ENCODE measurements around the gene GRIK2. TPM values are rescaled to one million over a fixed set of nuclear protein-coding genes. Genes with fewer than 3 reads are reported as not detected.

GRIK2 gene
- total and polyA plus RNA-seq, 2 donors, result 1.7 to 32.3 TPM

DNA sequence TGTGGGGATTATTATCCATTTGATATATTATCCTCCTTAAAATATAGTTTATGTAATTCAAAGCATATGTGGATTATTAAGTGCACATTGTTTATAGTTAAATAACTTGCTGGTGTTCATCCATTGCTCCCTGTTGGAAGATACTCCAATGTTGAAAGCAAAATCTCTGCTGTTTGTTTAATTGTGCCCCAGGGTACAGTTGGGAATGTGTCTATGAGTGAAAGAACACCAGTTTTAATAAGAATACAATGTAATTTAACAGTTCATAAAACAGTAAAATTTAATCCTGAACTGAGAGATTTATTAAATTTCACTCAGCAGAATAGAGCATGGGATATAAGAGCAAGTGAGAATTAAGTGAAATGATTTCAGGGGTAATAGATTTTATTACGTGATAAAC lies 364.9 kb downstream of the GRIK2 start:
- Histone ChIP-seq H3K27ac (ENCODE audit: low read depth) (no peak overlapping the region), H3K4me3 (ENCODE audit: low read depth, low read length) (no peak overlapping the region), H3K36me3 (ENCODE audit: insufficient read depth) (no peaks in the 10 kb centered on the region), H3K4me1 (ENCODE audit: insufficient read depth) (no peaks in the 10 kb centered on the region)
- no peak for DNase-seq (ENCODE audit: extremely low spot score)
- WGBS, result 63% methylated on average over 1 of the region's 1 CpG

DNA sequence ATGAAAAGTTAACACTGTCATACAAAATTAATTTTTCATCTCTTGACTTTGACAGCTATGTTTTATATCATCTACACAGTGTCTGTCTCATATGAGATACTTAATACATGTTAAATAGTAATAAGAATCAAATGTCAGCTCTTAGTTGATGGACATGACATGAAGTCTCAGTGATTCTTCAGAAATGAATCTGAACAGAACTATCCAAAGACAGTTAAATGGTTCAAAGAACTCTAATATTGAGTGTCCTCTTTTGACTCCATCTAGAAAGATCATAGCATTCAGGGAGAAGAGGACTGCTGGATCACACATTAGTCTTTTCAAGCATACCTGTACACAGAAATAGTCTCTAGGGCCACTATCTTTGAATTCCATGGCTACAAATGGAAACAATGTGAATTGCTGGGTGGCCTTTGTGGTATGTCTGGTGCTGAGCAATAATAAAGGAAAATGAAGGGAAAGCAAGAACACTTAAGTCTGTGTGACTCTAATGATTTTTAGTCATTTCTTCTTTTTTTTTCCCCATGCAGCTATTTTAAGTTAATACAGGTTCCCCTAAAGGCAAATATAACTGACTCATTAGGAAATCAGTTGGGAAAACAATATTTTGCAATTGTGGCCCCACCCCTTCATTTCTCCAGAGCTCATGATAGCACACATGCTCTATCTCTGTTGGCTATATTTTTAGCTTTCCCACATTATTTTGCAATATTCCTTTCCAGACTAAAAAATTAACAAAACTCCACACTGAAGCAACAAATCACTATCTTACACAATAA lies 367.5 kb downstream of the GRIK2 start:
- no peak overlapping the region for H3K27ac ChIP-seq (ENCODE audit: low read depth)
- no peaks in the 10 kb centered on the region for H3K4me1 ChIP-seq (ENCODE audit: insufficient read depth)
- no peak for DNase-seq (ENCODE audit: extremely low spot score)
- H3K4me3 ChIP-seq (ENCODE audit: low read depth, low read length), result no peak overlapping the region
- H3K36me3 ChIP-seq (ENCODE audit: insufficient read depth), result no peaks in the 10 kb centered on the region

DNA sequence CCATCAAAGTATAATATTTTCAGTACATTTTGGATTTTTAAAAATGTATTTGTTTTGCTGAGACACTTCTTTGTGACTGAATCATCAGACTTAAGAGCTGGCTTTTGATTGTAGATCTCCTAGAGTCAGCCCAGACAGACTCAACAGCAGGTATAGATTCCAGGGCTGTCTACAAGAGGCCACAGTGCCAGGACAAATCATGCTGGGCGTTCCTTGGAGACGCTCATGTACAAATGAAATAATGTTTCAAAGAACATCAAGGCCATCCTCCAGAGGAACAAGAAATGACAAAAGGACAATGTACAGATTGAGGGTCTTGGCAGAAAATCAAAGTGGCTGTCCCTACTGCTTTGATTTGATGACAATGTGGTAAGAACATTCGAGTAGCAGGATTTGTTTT lies 369.3 kb downstream of the GRIK2 start:
- no peak for DNase-seq (ENCODE audit: extremely low spot score)
- Histone ChIP-seq H3K36me3 (ENCODE audit: insufficient read depth) (no peaks in the 10 kb centered on the region), H3K4me1 (ENCODE audit: insufficient read depth) (no peaks in the 10 kb centered on the region), H3K4me3 (ENCODE audit: low read depth, low read length) (no peak overlapping the region), H3K27ac (ENCODE audit: low read depth) (no peak overlapping the region)
- 76% methylated on average over 3 of the region's 3 CpGs for WGBS

DNA sequence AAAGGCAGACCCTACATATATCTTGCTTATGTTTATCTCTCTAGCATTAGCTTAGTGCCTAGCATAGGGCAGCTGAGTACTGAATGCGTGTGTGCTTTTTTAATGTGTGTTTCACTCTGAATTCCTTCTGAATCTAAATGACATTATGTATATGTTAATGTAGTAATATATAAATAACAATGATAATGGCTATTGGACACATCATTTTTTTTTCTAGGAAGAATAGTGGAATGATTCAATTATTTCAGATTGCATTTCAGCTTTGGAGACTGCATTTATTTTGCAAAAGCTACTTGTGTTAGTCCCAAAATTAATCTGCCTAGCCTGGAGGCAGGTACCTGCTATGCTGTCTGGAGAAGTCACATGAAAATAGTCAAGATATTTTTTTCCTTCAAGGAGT lies 371.8 kb downstream of the GRIK2 start:
- no peaks in the 10 kb centered on the region for H3K4me1 ChIP-seq (ENCODE audit: insufficient read depth)
- no peak overlapping the region for H3K27ac ChIP-seq (ENCODE audit: low read depth)
- 86% methylated on average over 1 of the region's 1 CpG for WGBS
- DNase-seq (ENCODE audit: extremely low spot score), result no peak
- no peaks in the 10 kb centered on the region for H3K36me3 ChIP-seq (ENCODE audit: insufficient read depth)
- H3K4me3 ChIP-seq (ENCODE audit: low read depth, low read length), result no peak overlapping the region

DNA sequence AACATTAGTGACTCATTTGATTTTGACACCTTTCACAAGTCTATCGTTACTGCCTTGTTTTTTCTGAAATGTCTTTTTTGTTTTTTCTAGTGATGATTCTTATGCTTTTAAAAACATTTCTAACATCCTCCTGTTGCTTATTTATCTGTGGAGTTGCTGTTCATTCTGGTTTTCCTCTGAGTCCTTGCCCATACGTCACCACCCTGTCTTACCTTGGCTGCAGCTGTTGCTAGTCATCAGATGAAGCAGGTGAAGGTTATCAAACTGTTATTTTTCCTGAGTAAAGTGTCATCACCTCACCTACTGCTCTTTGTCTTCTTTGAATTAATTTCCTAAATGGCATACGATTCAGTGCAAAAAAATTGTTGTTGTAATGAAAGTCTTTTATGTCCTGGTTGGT lies 376.6 kb downstream of the GRIK2 start:
- H3K4me3 ChIP-seq (ENCODE audit: low read depth, low read length), result no peak overlapping the region
- DNase-seq (ENCODE audit: extremely low spot score), result no peak
- 82% methylated on average over 3 of the region's 3 CpGs for WGBS
- H3K27ac ChIP-seq (ENCODE audit: low read depth), result no peak overlapping the region
- H3K4me1 ChIP-seq (ENCODE audit: insufficient read depth), result no peaks in the 10 kb centered on the region
- H3K36me3 ChIP-seq (ENCODE audit: insufficient read depth), result no peaks in the 10 kb centered on the region

DNA sequence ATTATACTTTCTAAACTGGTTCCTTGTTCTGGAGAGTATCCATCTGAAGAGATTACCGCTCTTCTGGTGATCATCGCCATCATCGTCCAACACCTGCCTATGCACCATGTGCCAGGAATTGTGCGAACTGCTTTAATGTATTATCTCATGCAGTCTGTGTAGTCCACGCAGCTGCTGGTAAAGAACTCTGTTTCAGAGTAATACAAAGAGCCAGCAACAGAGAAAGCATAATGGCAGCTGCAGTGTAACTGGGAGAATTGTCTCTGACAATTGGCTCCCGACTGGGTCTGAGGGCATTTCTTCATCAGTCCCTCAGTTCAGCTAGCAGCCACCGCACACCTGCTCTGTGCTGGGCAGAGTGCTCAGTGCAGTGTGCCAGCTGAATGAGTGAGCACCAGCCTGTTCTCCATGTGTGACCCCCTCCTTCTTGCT lies 383.4 kb downstream of the GRIK2 start:
- H3K4me3 ChIP-seq (ENCODE audit: low read depth, low read length), result no peak overlapping the region
- no peaks in the 10 kb centered on the region for H3K4me1 ChIP-seq (ENCODE audit: insufficient read depth)
- no peaks in the 10 kb centered on the region for H3K36me3 ChIP-seq (ENCODE audit: insufficient read depth)
- no peak for DNase-seq (ENCODE audit: extremely low spot score)
- WGBS, result 94% methylated on average over 7 of the region's 7 CpGs
- H3K27ac ChIP-seq (ENCODE audit: low read depth), result no peak overlapping the region

DNA sequence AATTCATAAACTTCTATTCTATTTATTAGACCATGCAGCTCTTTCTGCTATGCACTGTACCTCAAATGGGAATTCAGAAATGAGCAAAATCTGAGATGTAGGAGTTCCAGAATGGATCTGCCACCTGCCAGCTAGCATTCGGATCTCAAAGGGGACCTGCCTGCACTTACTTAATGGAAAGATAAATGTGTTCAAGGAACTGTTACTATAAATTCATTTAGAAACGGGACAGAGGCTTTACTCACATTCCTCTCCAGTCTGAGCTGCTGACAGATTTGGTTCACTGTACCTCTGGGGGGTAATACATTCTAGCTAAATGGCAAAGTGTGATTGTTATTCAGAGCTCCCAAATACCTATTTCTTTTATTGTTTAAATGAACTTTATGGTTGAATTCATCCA lies 384.1 kb downstream of the GRIK2 start:
- no peak for DNase-seq (ENCODE audit: extremely low spot score)

DNA sequence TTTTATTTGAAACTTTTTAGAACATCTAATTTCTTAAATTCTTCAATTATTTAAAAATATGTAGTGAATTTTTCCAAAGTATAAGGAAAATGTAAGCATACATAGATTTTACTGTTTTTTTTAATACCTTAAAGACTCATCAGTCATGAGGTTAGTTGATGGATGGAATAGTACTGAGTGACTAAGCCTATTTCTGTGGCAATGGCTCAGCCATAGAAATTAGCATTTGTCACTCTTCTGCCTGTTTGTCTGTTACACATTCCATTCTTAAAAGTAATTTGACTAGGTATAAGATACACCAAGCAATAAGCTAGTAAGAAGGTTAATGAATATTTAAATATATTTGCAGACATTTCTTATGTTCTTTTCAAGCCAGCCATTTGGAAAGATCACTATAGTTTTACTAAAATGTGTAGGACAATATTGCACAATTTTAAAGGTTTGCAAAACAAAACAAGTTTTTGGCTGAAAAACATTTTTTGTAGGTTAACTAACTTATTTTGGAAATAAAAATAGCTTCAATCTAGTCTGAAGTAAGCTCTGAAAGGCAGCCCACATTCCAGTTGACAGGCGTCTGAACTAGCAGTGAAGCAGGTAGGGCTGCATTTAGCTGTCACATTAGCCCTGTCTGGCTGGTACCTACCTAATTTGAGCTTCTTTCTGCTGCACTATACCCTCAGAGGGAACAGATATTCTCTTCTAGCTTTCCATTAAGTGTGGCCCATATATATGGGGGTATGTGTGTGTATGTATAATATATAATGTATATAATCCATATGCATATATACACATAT lies 385.7 kb downstream of the GRIK2 start:
- H3K4me1 ChIP-seq (ENCODE audit: insufficient read depth), result no peaks in the 10 kb centered on the region
- no peak for DNase-seq (ENCODE audit: extremely low spot score)
- WGBS, result 91% methylated on average over 1 of the region's 1 CpG
- H3K27ac ChIP-seq (ENCODE audit: low read depth), result no peak overlapping the region
- no peak overlapping the region for H3K4me3 ChIP-seq (ENCODE audit: low read depth, low read length)
- H3K36me3 ChIP-seq (ENCODE audit: insufficient read depth), result peaks cover 2% of the 10 kb centered on the region

More for the DNA sequence above, 384.1 kb downstream of the GRIK2 start:
- Histone ChIP-seq H3K4me3 (ENCODE audit: low read depth, low read length) (no peak overlapping the region), H3K4me1 (ENCODE audit: insufficient read depth) (no peaks in the 10 kb centered on the region), H3K36me3 (ENCODE audit: insufficient read depth) (no peaks in the 10 kb centered on the region), H3K27ac (ENCODE audit: low read depth) (no peak overlapping the region)
- 38% methylated on average over 2 of the region's 2 CpGs for WGBS

DNA sequence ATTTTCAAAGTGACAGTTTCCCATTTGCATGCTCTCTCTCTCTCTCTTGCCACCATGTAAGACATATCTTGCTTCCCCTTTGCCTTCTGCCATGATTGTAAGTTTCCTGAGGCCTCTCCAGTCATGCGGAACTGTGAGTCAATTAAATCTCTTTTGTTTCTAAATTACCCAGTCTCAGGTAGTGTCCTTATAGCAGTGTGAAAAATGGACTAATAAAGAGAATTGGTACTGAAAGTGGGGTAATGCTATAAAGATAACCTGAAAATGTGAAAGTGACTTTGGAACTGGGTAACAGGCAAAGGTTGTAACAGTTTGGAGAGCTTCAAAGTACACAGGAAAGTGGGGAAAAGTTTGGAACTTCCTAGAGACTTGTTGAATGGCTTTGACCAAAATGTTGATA lies 389.8 kb downstream of the GRIK2 start:
- H3K4me1 ChIP-seq (ENCODE audit: insufficient read depth), result no peaks in the 10 kb centered on the region
- no peak overlapping the region for H3K4me3 ChIP-seq (ENCODE audit: low read depth, low read length)
- peaks cover 2% of the 10 kb centered on the region for H3K36me3 ChIP-seq (ENCODE audit: insufficient read depth)
- no peak overlapping the region for H3K27ac ChIP-seq (ENCODE audit: low read depth)
- DNase-seq (ENCODE audit: extremely low spot score), result no peak
- 97% methylated on average over 1 of the region's 1 CpG for WGBS

DNA sequence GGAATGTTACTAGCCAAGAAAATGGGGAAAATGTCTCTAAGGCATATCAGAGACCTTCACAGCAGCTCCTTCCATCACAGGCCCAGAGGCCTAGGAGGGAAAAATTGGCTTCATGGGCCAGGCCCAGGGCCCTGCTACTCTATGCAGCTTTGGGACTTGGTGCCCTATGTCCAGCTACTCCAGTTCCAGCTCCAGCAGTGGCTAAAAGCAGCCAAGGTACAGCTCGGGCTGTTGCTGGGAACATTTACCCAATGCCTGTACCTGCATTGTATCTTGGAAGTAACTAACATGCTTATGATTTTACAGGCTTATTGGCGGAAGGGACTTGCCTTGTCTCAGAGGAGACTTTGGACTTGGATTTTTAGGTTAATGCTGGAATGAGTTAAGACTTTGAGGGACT lies 390.6 kb downstream of the GRIK2 start:
- WGBS, result 91% methylated on average over 2 of the region's 2 CpGs
- H3K27ac ChIP-seq (ENCODE audit: low read depth), result no peak overlapping the region
- peaks cover 2% of the 10 kb centered on the region for H3K36me3 ChIP-seq (ENCODE audit: insufficient read depth)
- no peak for DNase-seq (ENCODE audit: extremely low spot score)
- H3K4me3 ChIP-seq (ENCODE audit: low read depth, low read length), result no peak overlapping the region
- H3K4me1 ChIP-seq (ENCODE audit: insufficient read depth), result no peaks in the 10 kb centered on the region

DNA sequence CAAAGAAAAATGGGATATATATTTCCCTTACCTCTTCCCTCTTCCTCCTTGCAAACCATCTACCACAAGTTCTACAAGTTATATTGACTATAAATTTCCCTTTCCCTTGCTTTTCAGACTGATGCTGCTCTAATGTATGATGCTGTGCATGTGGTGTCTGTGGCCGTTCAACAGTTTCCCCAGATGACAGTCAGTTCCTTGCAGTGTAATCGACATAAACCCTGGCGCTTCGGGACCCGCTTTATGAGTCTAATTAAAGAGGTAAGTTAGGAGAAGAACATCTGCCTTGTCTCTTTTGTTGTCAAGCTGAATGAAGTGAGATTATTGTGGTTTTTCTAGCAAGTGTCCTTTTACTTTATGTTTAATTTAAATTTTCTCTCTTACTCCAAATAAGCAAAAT lies 406.0 kb downstream of the GRIK2 start:
- no peak for DNase-seq (ENCODE audit: extremely low spot score)
- Histone ChIP-seq H3K4me1 (ENCODE audit: insufficient read depth) (no peaks in the 10 kb centered on the region), H3K36me3 (ENCODE audit: insufficient read depth) (no peaks in the 10 kb centered on the region), H3K4me3 (ENCODE audit: low read depth, low read length) (no peak overlapping the region), H3K27ac (ENCODE audit: low read depth) (no peak overlapping the region)
- WGBS, result 61% methylated on average over 5 of the region's 5 CpGs

DNA sequence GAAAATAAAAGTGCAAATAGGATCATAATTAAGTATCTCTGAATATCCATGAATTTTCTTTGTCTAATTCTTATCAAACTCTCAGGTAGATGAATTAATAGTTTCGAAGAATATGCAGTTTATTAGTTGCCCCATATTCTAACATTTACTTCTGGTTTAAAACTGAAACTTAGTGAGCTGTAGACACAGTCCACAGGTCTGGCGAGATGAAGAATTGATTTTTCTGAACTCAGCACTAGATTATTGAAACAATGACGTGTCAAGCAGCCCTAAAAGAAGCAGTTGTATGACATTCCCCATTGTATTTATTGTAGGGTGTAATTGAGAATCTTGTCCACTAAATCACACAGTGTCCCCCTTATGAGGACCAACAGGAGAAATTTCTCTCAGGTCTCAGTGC lies 407.1 kb downstream of the GRIK2 start:
- WGBS, result 85% methylated on average over 3 of the region's 3 CpGs
- H3K4me3 ChIP-seq (ENCODE audit: low read depth, low read length), result no peak overlapping the region

DNA sequence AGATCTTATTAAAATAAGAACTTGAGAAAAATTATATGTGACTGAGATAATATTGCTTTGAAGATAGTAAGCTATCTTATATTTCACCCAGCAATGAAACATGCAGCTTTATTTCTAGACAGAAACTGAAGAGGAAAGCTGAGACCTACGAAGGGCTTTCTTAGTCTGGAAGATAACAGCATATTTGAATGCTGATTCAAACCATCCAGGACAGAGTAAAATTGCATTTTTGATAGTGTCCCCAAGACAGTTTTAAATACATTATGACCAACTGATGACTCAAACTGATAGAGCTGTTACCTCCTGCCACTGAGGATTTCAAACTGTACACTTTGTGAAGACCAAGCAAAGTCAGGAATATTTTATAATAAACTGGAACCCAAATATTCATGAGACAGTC lies 409.6 kb downstream of the GRIK2 start:
- 73% methylated on average over 1 of the region's 1 CpG for WGBS

More for the DNA sequence above, 407.1 kb downstream of the GRIK2 start:
- no peaks in the 10 kb centered on the region for H3K4me1 ChIP-seq (ENCODE audit: insufficient read depth)
- DNase-seq (ENCODE audit: extremely low spot score), result no peak
- no peak overlapping the region for H3K27ac ChIP-seq (ENCODE audit: low read depth)
- no peaks in the 10 kb centered on the region for H3K36me3 ChIP-seq (ENCODE audit: insufficient read depth)

DNA sequence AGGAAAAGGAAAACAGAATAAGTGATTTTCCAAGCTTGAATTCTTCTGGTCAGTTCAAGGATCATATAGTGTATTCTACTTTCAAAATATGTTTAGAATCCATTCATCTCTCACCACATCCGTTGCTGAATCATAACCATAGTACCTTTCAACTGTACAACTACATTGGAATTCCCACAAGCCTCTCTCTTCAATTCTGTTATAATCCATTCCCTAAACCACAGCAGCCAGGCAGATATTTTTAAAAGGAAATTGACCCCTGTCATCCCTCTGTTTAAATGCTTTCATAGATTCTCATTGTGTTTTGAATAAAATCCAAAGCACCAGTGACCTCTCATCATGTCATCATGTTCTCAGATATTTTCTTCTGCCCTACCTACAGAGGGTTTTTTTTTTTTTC lies 412.7 kb downstream of the GRIK2 start:
- no peaks in the 10 kb centered on the region for H3K4me1 ChIP-seq (ENCODE audit: insufficient read depth)
- H3K4me3 ChIP-seq (ENCODE audit: low read depth, low read length), result no peak overlapping the region
- no peak for DNase-seq (ENCODE audit: extremely low spot score)
- no peak overlapping the region for H3K27ac ChIP-seq (ENCODE audit: low read depth)
- 85% methylated on average over 1 of the region's 1 CpG for WGBS
- no peaks in the 10 kb centered on the region for H3K36me3 ChIP-seq (ENCODE audit: insufficient read depth)

More for the DNA sequence above, 409.6 kb downstream of the GRIK2 start:
- H3K36me3 ChIP-seq (ENCODE audit: insufficient read depth), result no peaks in the 10 kb centered on the region
- DNase-seq (ENCODE audit: extremely low spot score), result no peak
- no peak overlapping the region for H3K27ac ChIP-seq (ENCODE audit: low read depth)
- no peak overlapping the region for H3K4me3 ChIP-seq (ENCODE audit: low read depth, low read length)
- no peaks in the 10 kb centered on the region for H3K4me1 ChIP-seq (ENCODE audit: insufficient read depth)

Measured in urinary bladder (tissue), 4 donors.